Measurements from ENCODE around the gene PARP15. TPM values are rescaled to one million over a fixed set of nuclear protein-coding genes. Genes with fewer than 3 reads are reported as not detected.

Gene PARP15
- total RNA-seq, 5 donors from 2014 or later (not counting 1 experiment from before 2014, with no cell fraction given), result 37.3 to 74.9 (median 72.5) TPM

- ChIA-PET POLR2A (no interaction called here), CTCF (interaction anchor here in 1 of 2 donors (0.6 kb wide), 2 partner anchors 37 to 306 kb away, joined by 3 read pairs; no protein-coding TSS in a partner anchor)
- DNase-seq (no peak), ATAC-seq (replicated peaks in 1 of 4) (no peak)
- Histone ChIP-seq H3K4me1 (ENCODE audit: control insufficient read depth in 1 of 2, extremely low read depth in 1 of 2, insufficient read depth in 2 of 2, low read length in 2 of 2) (no peaks in the 10 kb centered on the region), H3K27ac (ENCODE audit: low read length) (no peak overlapping the region), H3K4me3 (ENCODE audit: control insufficient read depth in 1 of 2, extremely low read depth in 1 of 2, low read length in 1 of 2) (no peak overlapping the region), H3K9me3 (no peaks in the 10 kb centered on the region), H3K27me3 (replicated peaks in 1 of 2; ENCODE audit: control insufficient read depth in 2 of 2, extremely low read depth in 1 of 2, insufficient read depth in 2 of 2, low read length in 1 of 2) (no peaks in the 10 kb centered on the region), H3K36me3 (ENCODE audit: control insufficient read depth in 2 of 2, extremely low read depth in 1 of 2, insufficient read depth in 1 of 2, low read length in 1 of 2) (peaks cover 0 to 4% of the 10 kb centered on the region in 2 donors)
- Mint-ChIP-seq H3K36me3 (peaks cover 50% of the 10 kb centered on the region), H3K9me3 (peaks cover 3 to 7% (median 3%) of the 10 kb centered on the region in 3 donors), H3K27ac (no peak overlapping the region), H3K4me3 (no peak overlapping the region), H3K4me1 (peaks cover 22 to 51% (median 24%) of the 10 kb centered on the region in 3 donors), H3K27me3 (no peaks in the 10 kb centered on the region)
- no CpG with 5 or more reads among the region's 2 CpGs for WGBS (ENCODE audit: insufficient coverage)
Measured at GRCh38 chr3:122587572-122587971, 10.1 kb downstream of the PARP15 start.

DNA sequence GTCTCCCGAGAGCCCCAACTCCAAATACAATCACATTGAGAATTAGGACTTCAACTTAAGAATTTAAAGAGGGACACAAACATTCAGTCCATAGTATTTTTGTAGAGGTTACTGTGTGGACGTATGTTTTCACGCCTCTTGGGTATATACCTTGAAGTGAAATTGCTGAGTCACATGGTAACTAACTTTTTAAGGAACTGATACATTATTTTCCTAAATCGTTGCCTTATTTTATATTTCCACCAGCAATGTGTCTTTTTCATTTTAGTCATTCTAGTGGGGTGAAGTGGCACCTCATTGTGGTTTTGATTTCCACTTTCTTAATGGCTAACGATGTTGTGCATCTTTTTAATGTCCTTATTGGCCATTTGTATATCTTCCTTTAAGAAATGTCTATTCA lies 11.8 kb downstream of the PARP15 start:
- Mint-ChIP-seq H3K4me3 (no peak overlapping the region), H3K4me1 (peaks cover 22 to 42% (median 24%) of the 10 kb centered on the region in 3 donors), H3K36me3 (peaks cover 38% of the 10 kb centered on the region), H3K9me3 (no peaks in the 10 kb centered on the region), H3K27ac (no peak overlapping the region), H3K27me3 (no peaks in the 10 kb centered on the region)
- Histone ChIP-seq H3K27me3 (replicated peaks in 1 of 2; ENCODE audit: control insufficient read depth in 2 of 2, extremely low read depth in 1 of 2, insufficient read depth in 2 of 2, low read length in 1 of 2) (no peaks in the 10 kb centered on the region), H3K27ac (ENCODE audit: low read length) (no peak overlapping the region), H3K4me1 (ENCODE audit: control insufficient read depth in 1 of 2, extremely low read depth in 1 of 2, insufficient read depth in 2 of 2, low read length in 2 of 2) (no peaks in the 10 kb centered on the region), H3K36me3 (ENCODE audit: control insufficient read depth in 2 of 2, extremely low read depth in 1 of 2, insufficient read depth in 1 of 2, low read length in 1 of 2) (peaks cover 0 to 4% of the 10 kb centered on the region in 2 donors), H3K9me3 (no peaks in the 10 kb centered on the region), H3K4me3 (ENCODE audit: control insufficient read depth in 1 of 2, extremely low read depth in 1 of 2, low read length in 1 of 2) (no peak overlapping the region)
- ChIA-PET POLR2A (no interaction called here), CTCF (no interaction called here)
- DNase-seq (no peak), ATAC-seq (replicated peaks in 1 of 4) (no peak)
- no CpG with 5 or more reads among the region's 5 CpGs for WGBS (ENCODE audit: insufficient coverage)

DNA sequence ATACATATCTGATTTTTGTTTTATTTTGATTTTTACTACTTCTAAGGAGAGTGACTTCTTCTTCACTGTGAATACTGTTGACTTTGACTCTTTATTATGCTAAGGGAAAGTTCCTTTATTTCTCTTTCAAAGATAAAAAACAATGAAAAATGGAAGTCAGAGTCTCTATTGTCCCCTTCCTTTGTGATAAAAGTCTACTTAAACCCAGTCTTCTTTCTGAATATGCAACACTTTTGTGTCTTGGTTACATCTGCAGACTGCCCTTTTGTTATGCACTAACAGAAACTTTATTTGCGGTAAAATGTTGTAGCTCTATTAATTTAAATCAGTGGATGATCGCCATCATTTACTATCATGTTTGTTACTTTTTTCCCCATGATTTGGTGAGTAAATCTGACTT lies 13.2 kb downstream of the PARP15 start:
- H3K9me3 ChIP-seq, result no peaks in the 10 kb centered on the region
- H3K27ac ChIP-seq (ENCODE audit: low read length), result no peak overlapping the region
- POLR2A ChIA-PET, result no interaction called here
- DNase-seq (no peak), ATAC-seq (replicated peaks in 1 of 4) (no peak)
- no peaks in the 10 kb centered on the region for H3K4me1 ChIP-seq (ENCODE audit: control insufficient read depth in 1 of 2, extremely low read depth in 1 of 2, insufficient read depth in 2 of 2, low read length in 2 of 2)
- H3K36me3 Mint-ChIP-seq, result peaks cover 38% of the 10 kb centered on the region
- no peaks in the 10 kb centered on the region for H3K27me3 Mint-ChIP-seq
- H3K9me3 Mint-ChIP-seq, result no peaks in the 10 kb centered on the region
- no peak overlapping the region for H3K4me3 Mint-ChIP-seq
- H3K27me3 ChIP-seq (replicated peaks in 1 of 2; ENCODE audit: control insufficient read depth in 2 of 2, extremely low read depth in 1 of 2, insufficient read depth in 2 of 2, low read length in 1 of 2), result no peaks in the 10 kb centered on the region
- H3K27ac Mint-ChIP-seq, result no peak overlapping the region
- no CpG with 5 or more reads among the region's 2 CpGs for WGBS (ENCODE audit: insufficient coverage)
- H3K4me1 Mint-ChIP-seq, result peaks cover 18 to 36% (median 26%) of the 10 kb centered on the region in 3 donors
- CTCF ChIA-PET, result no interaction called here
- H3K36me3 ChIP-seq (ENCODE audit: control insufficient read depth in 2 of 2, extremely low read depth in 1 of 2, insufficient read depth in 1 of 2, low read length in 1 of 2), result no peaks in the 10 kb centered on the region
- no peak overlapping the region for H3K4me3 ChIP-seq (ENCODE audit: control insufficient read depth in 1 of 2, extremely low read depth in 1 of 2, low read length in 1 of 2)

DNA sequence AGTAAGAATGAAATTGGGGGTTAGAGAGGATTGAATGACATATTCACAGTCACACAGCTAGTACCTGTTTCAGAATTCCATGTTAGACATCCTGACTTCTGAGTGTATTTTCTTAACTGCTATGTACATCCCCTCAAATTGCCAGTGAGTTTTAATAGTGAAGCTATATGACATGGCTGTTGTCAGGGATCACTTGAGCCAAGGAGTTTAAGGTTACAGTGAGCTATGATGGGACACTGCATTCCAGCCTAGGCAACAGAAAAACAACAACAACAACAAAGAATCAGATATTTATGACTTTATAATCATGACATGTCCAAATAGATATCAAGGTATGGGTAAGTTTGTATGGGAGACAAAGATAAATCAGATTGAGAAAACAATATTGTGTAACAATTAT lies 16.6 kb downstream of the PARP15 start:
- no peak for ATAC-seq (replicated peaks in 1 of 4)

GRCh38 chr3:122598151-122598550 lies 20.7 kb downstream of the PARP15 start:
- H3K36me3 ChIP-seq (ENCODE audit: control insufficient read depth in 2 of 2, extremely low read depth in 1 of 2, insufficient read depth in 1 of 2, low read length in 1 of 2), result peaks cover 0 to 3% of the 10 kb centered on the region in 2 donors
- H3K9me3 Mint-ChIP-seq, result peaks cover 0 to 4% (median 4%) of the 10 kb centered on the region in 3 donors
- no peaks in the 10 kb centered on the region for H3K27me3 ChIP-seq (replicated peaks in 1 of 2; ENCODE audit: control insufficient read depth in 2 of 2, extremely low read depth in 1 of 2, insufficient read depth in 2 of 2, low read length in 1 of 2)
- H3K36me3 Mint-ChIP-seq, result peaks cover 43% of the 10 kb centered on the region
- no peaks in the 10 kb centered on the region for H3K27me3 Mint-ChIP-seq
- H3K4me3 Mint-ChIP-seq, result no peak overlapping the region
- H3K9me3 ChIP-seq, result peaks cover 2% of the 10 kb centered on the region
- no peak overlapping the region for H3K27ac ChIP-seq (ENCODE audit: low read length)
- ATAC-seq (replicated peaks in 1 of 4) (no peak), DNase-seq (no peak)
- POLR2A ChIA-PET, result no interaction called here
- H3K4me1 Mint-ChIP-seq, result peaks cover 7 to 26% (median 11%) of the 10 kb centered on the region in 3 donors
- H3K4me1 ChIP-seq (ENCODE audit: control insufficient read depth in 1 of 2, extremely low read depth in 1 of 2, insufficient read depth in 2 of 2, low read length in 2 of 2), result no peaks in the 10 kb centered on the region
- H3K4me3 ChIP-seq (ENCODE audit: control insufficient read depth in 1 of 2, extremely low read depth in 1 of 2, low read length in 1 of 2), result no peak overlapping the region
- no peak overlapping the region for H3K27ac Mint-ChIP-seq
- CTCF ChIA-PET, result interaction anchor here (0.5 to 0.7 kb wide), 2 partner anchors 18 to 20 kb away, joined by 3 to 7 read pairs; no protein-coding TSS in a partner anchor
- WGBS (ENCODE audit: insufficient coverage), result 100% methylated on average over 2 of the region's 3 CpGs

More for the DNA sequence above, 16.6 kb downstream of the PARP15 start:
- Mint-ChIP-seq H3K4me1 (peaks cover 5 to 19% (median 14%) of the 10 kb centered on the region in 3 donors), H3K27ac (no peak overlapping the region), H3K36me3 (peaks cover 45% of the 10 kb centered on the region), H3K4me3 (no peak overlapping the region), H3K27me3 (no peaks in the 10 kb centered on the region), H3K9me3 (peaks cover 0 to 4% (median 4%) of the 10 kb centered on the region in 3 donors)
- Histone ChIP-seq H3K9me3 (peaks cover 2% of the 10 kb centered on the region), H3K27me3 (replicated peaks in 1 of 2; ENCODE audit: control insufficient read depth in 2 of 2, extremely low read depth in 1 of 2, insufficient read depth in 2 of 2, low read length in 1 of 2) (no peaks in the 10 kb centered on the region), H3K36me3 (ENCODE audit: control insufficient read depth in 2 of 2, extremely low read depth in 1 of 2, insufficient read depth in 1 of 2, low read length in 1 of 2) (peaks cover 0 to 3% of the 10 kb centered on the region in 2 donors), H3K4me3 (ENCODE audit: control insufficient read depth in 1 of 2, extremely low read depth in 1 of 2, low read length in 1 of 2) (no peak overlapping the region), H3K4me1 (ENCODE audit: control insufficient read depth in 1 of 2, extremely low read depth in 1 of 2, insufficient read depth in 2 of 2, low read length in 2 of 2) (no peaks in the 10 kb centered on the region), H3K27ac (ENCODE audit: low read length) (no peak overlapping the region)
- POLR2A ChIA-PET, result no interaction called here
- CTCF ChIA-PET, result interaction anchor here in 1 of 2 donors (0.8 kb wide), 1 partner anchor 22 kb away, joined by 4 read pairs; no protein-coding TSS in a partner anchor
- no peak for DNase-seq

- DNase-seq (no peak), ATAC-seq (replicated peaks in 1 of 4) (no peak)
- H3K9me3 ChIP-seq, result peaks cover 2% of the 10 kb centered on the region
- ChIA-PET CTCF (interaction anchor here in 1 of 2 donors (0.7 kb wide), 1 partner anchor 20 kb away, joined by 3 read pairs; no protein-coding TSS in a partner anchor), POLR2A (no interaction called here)
- H3K4me3 ChIP-seq (ENCODE audit: control insufficient read depth in 1 of 2, extremely low read depth in 1 of 2, low read length in 1 of 2), result no peak overlapping the region
- H3K36me3 ChIP-seq (ENCODE audit: control insufficient read depth in 2 of 2, extremely low read depth in 1 of 2, insufficient read depth in 1 of 2, low read length in 1 of 2), result peaks cover 0 to 3% of the 10 kb centered on the region in 2 donors
- no peak overlapping the region for H3K27ac Mint-ChIP-seq
- peaks cover 7 to 29% (median 11%) of the 10 kb centered on the region in 3 donors for H3K4me1 Mint-ChIP-seq
- WGBS (ENCODE audit: insufficient coverage), result no CpG with 5 or more reads among the region's 4 CpGs
- H3K27me3 Mint-ChIP-seq, result no peaks in the 10 kb centered on the region
- peaks cover 0 to 4% (median 4%) of the 10 kb centered on the region in 3 donors for H3K9me3 Mint-ChIP-seq
- no peak overlapping the region for H3K27ac ChIP-seq (ENCODE audit: low read length)
- H3K4me1 ChIP-seq (ENCODE audit: control insufficient read depth in 1 of 2, extremely low read depth in 1 of 2, insufficient read depth in 2 of 2, low read length in 2 of 2), result no peaks in the 10 kb centered on the region
- peaks cover 45% of the 10 kb centered on the region for H3K36me3 Mint-ChIP-seq
- H3K4me3 Mint-ChIP-seq, result no peak overlapping the region
- no peaks in the 10 kb centered on the region for H3K27me3 ChIP-seq (replicated peaks in 1 of 2; ENCODE audit: control insufficient read depth in 2 of 2, extremely low read depth in 1 of 2, insufficient read depth in 2 of 2, low read length in 1 of 2)
Measured at GRCh38 chr3:122598556-122598955, 21.1 kb downstream of the PARP15 start.

Measured in T-cell (primary cell).